ENCODE data around the gene KLK2. TPM values are rescaled to one million over a fixed set of nuclear protein-coding genes. Genes with fewer than 3 reads are reported as not detected.

KLK2 gene
- polyA plus RNA-seq, 1 donor from 2014 or later: not detected

GRCh38 chr19:50850738-50851137 is 22.5 kb upstream of the KLK2 start:
- H3K36me3 ChIP-seq (ENCODE audit: insufficient read depth, low read length): no peaks in the 10 kb centered on the region
- H3K9ac ChIP-seq (ENCODE audit: low read length): no peak overlapping the region
- H3K4me2 ChIP-seq (ENCODE audit: low read length): no peak overlapping the region
- H3K27ac ChIP-seq (ENCODE audit: low read length): no peak overlapping the region
- H3K27me3 ChIP-seq (ENCODE audit: insufficient read depth, low read depth, low read length): no peaks in the 10 kb centered on the region
- no peaks in the 10 kb centered on the region for H3F3A ChIP-seq (ENCODE audit: insufficient read depth, low read length, poor library complexity, severe bottlenecking)
- no peaks in the 10 kb centered on the region for H3K9me2 ChIP-seq (ENCODE audit: insufficient read depth, low read length)
- H2AFZ ChIP-seq (ENCODE audit: low read depth, low read length): no peak overlapping the region
- no peaks in the 10 kb centered on the region for H4K20me1 ChIP-seq (ENCODE audit: insufficient read depth)
- no peaks in the 10 kb centered on the region for H3K9me3 ChIP-seq (ENCODE audit: low read length)
- H3K4me3 ChIP-seq (ENCODE audit: low read length): no peak overlapping the region
- H3K79me2 ChIP-seq (replicated peaks; ENCODE audit: insufficient read depth, low read length): no peaks in the 10 kb centered on the region
- TF ChIP-seq RAD21 (conservative IDR thresholded peaks at IDR 0.05): no peak
- no peak for TF ChIP-seq MXI1 (conservative IDR thresholded peaks at IDR 0.05; ENCODE audit: poor library complexity, severe bottlenecking)

GRCh38 chr19:50851620-50852019 is 21.6 kb upstream of the KLK2 start:
- no peaks in the 10 kb centered on the region for H3F3A ChIP-seq (ENCODE audit: insufficient read depth, low read length, poor library complexity, severe bottlenecking)
- no peak overlapping the region for H3K4me3 ChIP-seq (ENCODE audit: low read length)
- no peaks in the 10 kb centered on the region for H3K9me2 ChIP-seq (ENCODE audit: insufficient read depth, low read length)
- H3K27me3 ChIP-seq (ENCODE audit: insufficient read depth, low read depth, low read length): no peaks in the 10 kb centered on the region
- no peaks in the 10 kb centered on the region for H4K20me1 ChIP-seq (ENCODE audit: insufficient read depth)
- no peak overlapping the region for H3K4me2 ChIP-seq (ENCODE audit: low read length)
- no peaks in the 10 kb centered on the region for H3K79me2 ChIP-seq (replicated peaks; ENCODE audit: insufficient read depth, low read length)
- no peaks in the 10 kb centered on the region for H3K36me3 ChIP-seq (ENCODE audit: insufficient read depth, low read length)
- no peak overlapping the region for H2AFZ ChIP-seq (ENCODE audit: low read depth, low read length)
- H3K9me3 ChIP-seq (ENCODE audit: low read length): no peaks in the 10 kb centered on the region
- H3K27ac ChIP-seq (ENCODE audit: low read length): no peak overlapping the region
- no peak for TF ChIP-seq TAF1 (IDR thresholded peaks at IDR 0.05; ENCODE audit: low read depth)
- TF ChIP-seq MXI1 (conservative IDR thresholded peaks at IDR 0.05; ENCODE audit: poor library complexity, severe bottlenecking): no peak
- no peak for TF ChIP-seq RAD21 (conservative IDR thresholded peaks at IDR 0.05)
- TF ChIP-seq REST (IDR thresholded peaks at IDR 0.05; ENCODE audit: borderline replicate concordance): no peak
- no peak for TF ChIP-seq CTCF (IDR thresholded peaks at IDR 0.05; ENCODE audit: poor library complexity, severe bottlenecking)
- no peak for TF ChIP-seq EP300 (conservative IDR thresholded peaks at IDR 0.05; ENCODE audit: poor library complexity, severe bottlenecking)
- no peak for TF ChIP-seq EZH2 (IDR thresholded peaks at IDR 0.05; ENCODE audit: borderline replicate concordance, insufficient read depth, low read length, poor library complexity, severe bottlenecking)
- no peak for TF ChIP-seq POLR2AphosphoS5 (IDR thresholded peaks at IDR 0.05)
- no peak for TF ChIP-seq SMC3 (conservative IDR thresholded peaks at IDR 0.05; ENCODE audit: poor library complexity)
- H3K9ac ChIP-seq (ENCODE audit: low read length): no peak overlapping the region

Measured in neural cell (in vitro differentiated cells).